OCI-LY7 (cell line): ENCODE measurements around the gene THAP6. TPM values are rescaled to one million over a fixed set of nuclear protein-coding genes. Genes with fewer than 3 reads are reported as not detected.
"Not testable (repeated sequence)": the region's sequence is repeated elsewhere in the genome, so short reads cannot be mapped to it uniquely, and the experiment has no call there.

Experiments used
- BruUV-seq: library from RNA; stranded (reverse); fragments of 400-500 nt; replicated peaks from 2 replicates; lab custom pipeline; 2021; lab: Mats Ljungman, UMichigan
- CTCF ChIA-PET: fragments of 300-600 bp; sonication (Branson Sonifier 250); formaldehyde crosslinking; loops from one replicate; lab custom pipeline; 2022; ENCODE audit warnings: antibody characterized with exemption; ENCODE audit not compliant: unreplicated experiment; lab: Charles Lee
- POLR2A ChIA-PET: fragments of 300-600 bp; sonication (Branson Sonifier 250); formaldehyde crosslinking; loops from one replicate; lab custom pipeline; 2022; ENCODE audit warnings: antibody characterized with exemption; lab: Charles Lee
- DNase-seq: peaks from one replicate; pipeline ENCODE4 v3.0.0-alpha.2; 2015; ENCODE audit warnings: low spot score
- H2AFZ ChIP-seq: fragments of 200-600 bp; sonication (generic), shearing (Covaris generic); 2 replicates; pipeline ENCODE4 v1.6.1; 2014; ENCODE audit warnings: mild to moderate bottlenecking, antibody characterized with exemption, low read length, moderate library complexity
- H3K27ac ChIP-seq: fragments of 200-600 bp; sonication (generic); 2 replicates; pipeline ENCODE4 v1.5.1; 2014; ENCODE audit warnings: mixed run types, low read depth, mild to moderate bottlenecking, moderate library complexity, low read length, inconsistent platforms; ENCODE audit not compliant: poor library complexity, severe bottlenecking
- H3K36me3 ChIP-seq: fragments of 200-600 bp; sonication (generic); 2 replicates; pipeline ENCODE4 v1.6.1; 2014; ENCODE audit warnings: mild to moderate bottlenecking, antibody characterized with exemption, low read length, moderate library complexity, mixed read lengths; ENCODE audit not compliant: insufficient read depth
- H3K4me1 ChIP-seq: fragments of 200-600 bp; sonication (generic); 2 replicates; pipeline ENCODE4 v1.5.1; 2014; ENCODE audit warnings: mild to moderate bottlenecking, low read length; ENCODE audit not compliant: insufficient read depth, poor library complexity, severe bottlenecking
- H3K4me2 ChIP-seq: fragments of 200-600 bp; sonication (generic); 2 replicates; pipeline ENCODE4 v1.6.1; 2014; ENCODE audit warnings: mild to moderate bottlenecking, low read length
- H3K4me3 ChIP-seq: fragments of 200-600 bp; sonication (generic); 2 replicates; pipeline ENCODE4 v1.5.1; 2014; ENCODE audit warnings: mild to moderate bottlenecking, low read depth, low read length; ENCODE audit not compliant: poor library complexity, severe bottlenecking
- H3K79me2 ChIP-seq: fragments of 200-600 bp; sonication (generic); 2 replicates; pipeline ENCODE4 v1.6.1; 2016; ENCODE audit warnings: low read depth, mild to moderate bottlenecking, low read length, moderate library complexity, mixed read lengths; ENCODE audit not compliant: insufficient read depth
- H3K9me2 ChIP-seq: fragments of 200-600 bp; sonication (generic); 2 replicates; pipeline ENCODE4 v1.6.1; 2016; ENCODE audit warnings: mild to moderate bottlenecking, low read length, mixed read lengths; ENCODE audit not compliant: insufficient read depth
- H3K9me3 ChIP-seq: fragments of 200-600 bp; sonication (generic); 2 replicates; pipeline ENCODE4 v1.6.1; 2014; ENCODE audit warnings: mild to moderate bottlenecking, mixed run types, low read length, mixed read lengths
- H4K20me1 ChIP-seq: fragments of 200-600 bp; sonication (generic); 2 replicates; pipeline ENCODE4 v1.6.1; 2014; ENCODE audit warnings: mild to moderate bottlenecking, antibody characterized with exemption, low read length, moderate library complexity, mixed read lengths; ENCODE audit not compliant: insufficient read depth
- CTCF ChIP-seq: fragments of 200-600 bp; sonication (generic); conservative IDR thresholded peaks from 2 replicates; pipeline ENCODE4 v1.5.1; 2014; ENCODE audit warnings: mild to moderate bottlenecking, antibody characterized with exemption, low read length, moderate library complexity, mixed read lengths
- EZH2phosphoT487 ChIP-seq: fragments of 200-600 bp; sonication (generic); IDR thresholded peaks from 2 replicates; pipeline ENCODE4 v1.6.1; 2018; ENCODE audit warnings: low read depth, borderline replicate concordance, mild to moderate bottlenecking, mixed run types, antibody characterized with exemption, low read length, moderate library complexity, mixed read lengths
- intact Hi-C: fragments of 100-400 bp; cut with micrococcal nuclease; formaldehyde crosslinking; loops from one replicate; pipeline ENCODE4 v1.10.0; 2022; ENCODE audit not compliant: unreplicated experiment
- total RNA-seq, 2 experiments: library from RNA; depleted of rRNA in 1 of 2; stranded (reverse); fragments of >200 nt in 1 of 2; shearing (Covaris generic) in 1 of 2; gene quantifications; 2 replicates each; pipeline ENCODE4 v1.2.3, GENCODE V29; 2014 to 2022

The THAP6 gene
- total RNA-seq, 2 experiments from 2014 or later = 15.9 to 27.3 TPM

GRCh38 chr4:75516144-75516543, 1.9 kb downstream of the THAP6 start:
- ChIA-PET POLR2A (interaction anchor here (1.2 to 3.9 kb wide), 6 partner anchors 10 to 133 kb away, joined by 3 to 19 read pairs (median 4); no protein-coding TSS in a partner anchor), CTCF (no interaction called here)
- Histone ChIP-seq H3K4me1 (peaks cover 31% of the 10 kb centered on the region), H3K79me2 (peaks cover 48% of the 10 kb centered on the region), H3K9me3 (no peaks in the 10 kb centered on the region), H3K4me3 (peak overlapping the region; percentile 87), H3K9me2 (no peaks in the 10 kb centered on the region), H2AFZ (no peak overlapping the region; the same call in 1 of the 2 replicates), H3K27ac (no peak overlapping the region), H3K4me2 (peak overlapping the region; percentile 98), H4K20me1 (peaks cover 8% of the 10 kb centered on the region; the same call in 1 of the 2 replicates), H3K36me3 (peaks cover 41% of the 10 kb centered on the region)
- no TSS peak for BruUV-seq
- intact Hi-C loops = loop anchor here (10.0 kb wide), 1 partner anchor 1639 kb away; the partner anchor contains the start of gene CCNG2
- DNase-seq = no peak
- no peak for TF ChIP-seq EZH2phosphoT487
- TF ChIP-seq CTCF = no peak

GRCh38 chr4:75519452-75519851, 5.2 kb downstream of the THAP6 start:
- CTCF ChIA-PET, H3K4me3 ChIP-seq, H3K27ac ChIP-seq, H3K9me2 ChIP-seq, H2AFZ ChIP-seq, H3K4me2 ChIP-seq, BruUV-seq, POLR2A ChIA-PET, H3K9me3 ChIP-seq, H4K20me1 ChIP-seq, DNase-seq: not testable (repeated sequence)
- H3K4me1 ChIP-seq = peaks cover 15% of the 10 kb centered on the region
- intact Hi-C loops = loop anchor here (10.0 kb wide), 1 partner anchor 1635 kb away; the partner anchor contains the start of gene CCNG2
- peaks cover 19% of the 10 kb centered on the region; the same call in 1 of the 2 replicates for H3K79me2 ChIP-seq
- H3K36me3 ChIP-seq = peaks cover 62% of the 10 kb centered on the region

- Histone ChIP-seq H3K4me3 (no peak overlapping the region), H3K4me1 (no peaks in the 10 kb centered on the region), H3K4me2 (no peak overlapping the region), H3K27ac (no peak overlapping the region), H2AFZ (no peak overlapping the region), H3K9me3 (no peaks in the 10 kb centered on the region), H3K36me3 (peaks cover 84% of the 10 kb centered on the region), H3K79me2 (no peaks in the 10 kb centered on the region; the same call in 1 of the 2 replicates), H3K9me2 (no peaks in the 10 kb centered on the region), H4K20me1 (no peaks in the 10 kb centered on the region)
- no peak for DNase-seq
- intact Hi-C loops = no loop called here
- CTCF ChIA-PET = no interaction called here
- no TSS peak for BruUV-seq
- POLR2A ChIA-PET = interaction anchor here (4.1 kb wide), 1 partner anchor 9 kb away, joined by 19 read pairs; no protein-coding TSS in a partner anchor
- no peak for TF ChIP-seq CTCF
- TF ChIP-seq EZH2phosphoT487 = no peak
Measured at GRCh38 chr4:75525086-75525485, 10.8 kb downstream of the THAP6 start.
